Activated gamma-delta T cell treated with Interleukin-2 at 50 U/mL for 16 hours (primary cell): ENCODE measurements around the gene OPTC.
A peak's percentile ranks its signal among the peaks of the same experiment; 100 is the strongest.

Experiments used
- DNase-seq: peaks from one replicate; pipeline ENCODE4 v3.0.0-alpha.2; 2020

The OPTC gene

DNA sequence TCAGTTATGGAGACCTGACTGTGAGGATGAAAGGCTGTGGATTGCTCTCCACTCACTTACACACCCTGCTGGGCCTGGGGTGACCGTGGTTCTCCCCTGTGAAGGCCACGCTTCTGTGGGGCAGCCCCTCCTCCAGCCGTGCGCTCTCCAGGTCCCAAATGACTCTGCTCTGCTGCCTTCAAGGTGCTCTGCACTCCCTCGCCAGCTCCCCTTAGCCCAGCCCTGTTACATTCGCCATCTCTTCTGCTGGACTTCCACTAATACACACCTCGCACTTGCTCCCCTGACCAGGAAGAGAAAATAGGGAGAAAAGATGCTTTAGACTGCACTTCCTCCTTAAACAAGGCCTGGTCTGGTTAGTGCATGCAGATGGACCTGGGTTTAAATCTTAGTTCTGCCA lies 24.6 kb downstream of the OPTC start:
- no peak for DNase-seq

DNA sequence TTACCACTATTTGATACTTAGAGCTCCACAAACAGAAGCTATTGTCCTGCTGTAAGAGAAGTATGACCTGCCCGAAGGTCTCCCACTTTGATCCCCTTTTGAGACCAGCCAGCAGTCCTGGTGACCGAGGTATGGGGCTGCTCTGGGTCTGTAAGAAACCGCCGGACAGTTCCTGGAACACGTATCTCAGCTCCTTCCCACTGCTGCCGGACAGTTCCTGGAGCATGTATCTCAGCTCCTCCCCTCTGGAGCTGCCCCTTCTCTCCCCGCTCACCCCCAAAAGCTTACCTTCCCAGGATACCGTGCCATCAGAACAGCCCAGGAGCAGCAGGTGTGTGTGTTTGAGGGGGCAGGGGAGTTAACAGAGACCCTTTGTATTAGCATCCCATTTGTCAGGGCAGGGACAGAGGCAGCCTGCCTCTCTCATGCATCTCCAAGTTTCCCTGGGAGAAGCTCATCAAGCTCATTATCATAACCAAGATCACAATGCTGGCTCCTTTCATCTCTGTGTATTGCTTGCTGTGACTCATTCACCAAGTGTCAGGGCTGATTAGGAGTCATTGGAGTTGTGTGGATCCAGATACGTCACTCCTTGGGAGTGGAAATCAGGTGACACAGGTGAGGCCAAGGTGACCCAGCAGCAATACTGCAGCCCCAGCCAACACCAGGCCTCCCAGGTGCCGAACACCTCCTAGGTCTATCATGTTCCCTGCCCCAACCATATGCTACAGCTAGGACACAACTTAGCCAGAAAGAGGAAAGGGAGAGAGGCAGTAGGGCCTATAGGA lies 25.3 kb downstream of the OPTC start:
- DNase-seq: no peak

DNA sequence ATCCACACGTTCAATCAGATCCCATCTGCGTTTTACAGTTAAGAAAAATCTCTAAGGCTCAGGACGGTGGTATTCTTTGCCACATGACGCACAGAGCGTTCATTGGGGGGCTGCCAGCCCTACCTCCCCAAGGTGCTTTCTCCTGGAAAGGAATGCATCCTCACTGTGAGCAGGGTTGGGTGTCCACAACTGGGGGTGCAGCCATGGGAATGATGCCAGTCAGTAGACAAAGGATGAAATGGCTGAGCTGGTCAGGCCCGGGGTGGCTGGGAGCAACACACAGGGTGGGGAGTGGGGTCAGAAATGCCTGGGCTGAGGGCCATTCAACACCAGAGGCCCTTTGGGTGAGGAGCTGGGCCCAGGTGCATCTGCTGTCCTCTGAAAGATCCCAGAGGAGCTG lies 25.9 kb downstream of the OPTC start:
- DNase-seq: no peak

DNA sequence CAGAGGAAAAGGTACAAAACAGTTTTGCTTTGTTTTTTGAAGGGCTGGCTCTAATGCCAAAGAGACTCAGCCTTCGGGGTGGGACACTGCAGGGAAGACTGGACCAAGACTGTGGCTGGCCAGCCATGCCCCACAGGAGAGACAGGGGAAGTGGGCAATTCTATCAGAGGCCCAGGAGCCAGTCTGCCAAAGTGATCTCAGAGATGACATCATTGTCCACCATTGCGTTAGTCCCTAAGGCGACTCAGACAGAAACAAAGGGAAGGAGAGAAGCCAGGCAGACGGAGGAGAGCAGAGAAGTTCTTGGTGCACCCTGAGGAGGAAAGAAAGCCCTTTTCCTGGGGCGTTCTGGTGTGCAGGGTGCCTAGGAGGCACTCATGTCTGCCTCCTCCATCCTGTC lies 26.4 kb downstream of the OPTC start:
- no peak for DNase-seq

DNA sequence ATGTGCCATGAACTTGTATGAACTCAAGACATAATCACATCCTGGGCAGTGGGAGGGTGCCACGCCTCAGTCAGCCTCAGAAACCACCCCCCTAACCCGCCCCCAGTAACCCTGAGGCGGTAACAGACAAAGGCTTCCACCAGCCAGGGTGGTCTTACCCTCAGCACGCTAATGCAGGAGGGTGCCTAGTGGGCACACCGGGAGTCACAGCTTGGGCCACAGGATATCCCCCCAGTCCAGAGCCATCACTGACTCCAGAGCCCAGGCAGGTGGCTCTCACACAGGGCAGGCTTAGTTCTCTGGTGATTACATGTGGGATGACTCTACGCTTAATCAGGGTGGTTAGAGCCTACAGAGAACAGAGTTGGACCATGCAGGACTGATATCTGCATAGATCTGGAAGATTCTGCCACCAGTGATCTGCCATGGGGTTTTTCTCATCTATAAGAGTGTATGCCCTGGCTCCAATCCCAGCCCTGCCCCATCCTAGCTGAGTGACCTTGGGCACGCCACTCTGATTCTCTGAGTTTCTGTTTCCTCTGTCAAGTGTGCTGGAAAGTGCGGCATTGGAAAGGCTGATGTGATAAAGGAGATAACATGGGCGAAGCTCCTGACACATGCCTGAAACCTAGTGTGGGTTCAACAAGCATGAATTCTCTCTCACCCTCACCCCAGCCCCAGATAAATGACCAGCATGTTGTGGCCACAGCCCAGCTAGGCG lies 27.3 kb downstream of the OPTC start:
- no peak for DNase-seq

DNA sequence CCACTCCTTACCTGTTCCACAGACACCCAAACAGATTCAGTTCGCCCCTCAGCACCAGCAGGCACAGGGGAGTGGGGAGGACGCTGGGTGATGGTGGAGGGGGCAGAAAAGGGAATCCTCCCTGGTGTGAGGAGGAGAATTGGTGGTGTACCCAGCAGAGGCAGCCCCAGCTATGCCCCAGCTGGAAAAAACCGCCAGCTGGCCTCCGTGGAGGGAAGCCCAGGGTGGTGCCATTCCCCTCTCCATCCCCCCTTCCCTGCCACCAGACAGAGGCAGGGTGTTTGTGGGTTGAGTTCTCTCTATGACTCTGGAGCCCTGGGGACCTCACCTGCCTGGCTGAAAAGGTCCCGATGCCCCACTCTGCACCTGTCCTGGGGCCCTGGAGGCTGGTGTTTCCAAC lies 27.9 kb downstream of the OPTC start:
- DNase-seq: no peak

DNA sequence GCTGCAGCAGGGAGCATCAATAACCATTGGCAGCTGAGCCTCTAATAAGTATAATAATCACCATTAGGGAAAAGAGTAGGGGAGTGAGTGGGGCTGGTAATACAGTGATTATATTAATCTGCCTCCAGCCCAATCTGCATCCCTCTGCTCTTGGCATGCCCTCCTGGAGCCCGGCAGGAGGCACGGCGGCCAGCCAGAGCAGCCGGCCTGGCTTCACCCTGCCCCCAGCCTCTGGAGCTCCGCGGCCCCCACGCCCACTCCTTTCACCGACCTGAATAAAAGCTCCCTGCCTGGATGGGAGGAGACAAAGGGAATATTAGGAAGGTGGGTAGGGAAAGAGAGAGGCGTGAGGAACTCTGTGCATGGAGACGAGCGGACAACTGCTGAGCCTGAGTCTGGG lies 28.3 kb downstream of the OPTC start:
- no peak for DNase-seq

DNA sequence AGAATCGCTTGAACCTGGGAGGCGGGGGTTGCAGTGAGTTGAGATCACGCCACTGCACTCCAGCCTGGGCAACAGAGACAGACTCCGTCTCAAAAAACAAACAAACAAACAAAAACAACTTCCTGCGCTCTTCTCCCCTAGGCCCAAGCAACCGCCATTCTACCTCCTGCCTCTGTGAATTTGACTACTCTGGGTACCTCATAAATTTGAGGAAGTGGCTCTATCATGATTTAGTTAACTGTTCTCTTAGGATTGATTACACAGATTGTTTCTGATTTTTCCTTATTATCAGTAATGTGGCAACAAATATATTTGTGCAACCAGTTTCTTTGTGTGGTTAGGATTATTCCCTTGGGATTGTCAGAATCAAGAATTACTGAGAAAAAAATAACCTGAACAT lies 29.7 kb downstream of the OPTC start:
- no peak for DNase-seq

DNA sequence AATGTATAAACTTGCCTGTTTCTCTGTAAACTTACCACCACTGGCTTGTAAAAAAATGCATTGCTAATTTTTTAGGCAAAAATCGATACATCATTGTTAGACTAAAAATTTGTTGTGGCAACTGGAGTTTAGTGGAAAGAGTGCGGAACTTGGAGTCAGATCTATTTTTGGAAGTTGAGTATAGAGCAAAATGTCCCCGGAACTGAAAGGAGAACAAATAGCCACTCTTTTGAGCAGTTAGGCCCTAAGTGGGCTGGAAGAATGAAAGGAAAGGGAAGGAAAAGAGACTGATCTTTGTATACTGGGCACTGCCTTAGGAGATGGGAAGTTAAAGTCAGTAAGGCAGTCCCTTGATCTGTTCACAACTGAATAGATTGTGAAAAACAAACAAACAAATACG lies 30.2 kb downstream of the OPTC start:
- no peak for DNase-seq

DNA sequence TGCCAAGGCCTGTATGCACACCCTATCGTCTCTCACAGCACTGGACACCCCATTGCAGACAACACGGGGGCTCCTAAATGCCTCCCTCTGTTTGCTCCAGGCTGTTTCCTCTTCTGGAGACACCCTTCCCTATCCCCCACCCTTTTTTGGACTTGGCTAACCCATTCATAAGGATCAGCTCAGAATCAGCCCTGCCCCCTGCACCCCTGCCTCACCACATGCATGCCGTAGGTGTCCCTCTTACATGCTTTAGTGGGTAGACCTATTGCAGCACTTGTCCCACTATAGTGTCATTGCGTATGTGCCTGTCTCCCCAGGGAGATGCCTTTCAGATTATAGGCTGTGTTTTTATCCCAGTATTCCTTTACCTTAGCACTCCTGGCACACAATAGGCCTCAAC lies 30.9 kb downstream of the OPTC start:
- DNase-seq: no peak

DNA sequence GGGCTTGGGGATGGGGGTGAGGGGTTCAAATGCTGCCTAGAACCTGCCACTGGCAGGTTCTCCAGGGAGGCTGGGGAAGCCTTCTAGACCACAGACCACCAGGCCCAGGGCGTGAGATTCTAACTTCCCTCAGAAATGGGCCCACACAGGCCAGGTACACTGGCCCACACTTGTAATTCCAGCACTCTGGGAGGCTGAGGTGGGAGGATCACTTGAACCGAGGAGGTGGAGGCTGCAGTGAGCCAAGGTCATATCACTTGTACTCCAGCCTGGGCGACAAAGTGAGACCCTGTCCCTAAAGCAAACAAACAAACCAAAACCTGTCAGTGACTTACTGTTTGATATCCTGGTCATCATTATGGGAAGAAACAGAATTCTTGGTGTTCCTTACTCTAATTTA lies 31.7 kb downstream of the OPTC start:
- DNase-seq: no peak

DNA sequence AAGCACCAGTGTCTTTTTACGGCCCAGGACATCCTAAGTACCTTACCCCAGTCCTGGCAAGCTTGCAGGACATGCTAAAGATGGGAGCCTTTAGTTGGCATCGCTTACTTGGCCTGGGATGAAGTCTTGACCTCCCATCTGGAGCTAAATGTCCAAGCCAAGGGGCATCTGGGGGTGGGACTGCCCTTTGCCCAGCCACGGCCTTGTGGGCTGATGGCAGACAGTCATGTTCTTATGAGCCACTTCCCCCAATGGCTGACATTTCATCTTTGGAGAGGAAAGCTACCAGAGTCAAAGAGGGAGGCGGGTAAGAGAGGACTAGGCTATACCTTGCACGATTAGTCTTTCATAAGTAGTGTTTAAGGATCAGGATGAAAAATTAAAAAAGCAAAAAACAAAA lies 32.2 kb downstream of the OPTC start:
- DNase-seq: no peak

DNA sequence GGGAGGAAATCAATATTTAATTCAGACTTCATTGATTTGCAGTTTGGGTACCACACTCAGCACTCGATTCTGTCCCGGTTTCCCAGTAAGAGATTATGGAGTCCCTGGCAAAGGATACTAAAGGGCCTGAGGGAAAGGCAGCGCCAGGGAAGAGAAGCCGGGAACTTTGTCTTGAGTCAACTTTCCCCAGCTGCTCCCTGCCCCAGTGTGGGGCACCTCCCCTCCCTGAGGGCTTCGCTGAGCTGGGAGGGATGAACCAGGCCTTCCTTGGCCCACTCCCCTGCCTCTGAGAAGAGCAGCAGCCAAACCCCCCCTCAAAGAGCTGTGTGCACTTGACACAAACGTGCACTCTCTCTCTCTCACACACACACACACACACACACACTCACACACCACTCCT lies 32.6 kb downstream of the OPTC start:
- DNase-seq: no peak

DNA sequence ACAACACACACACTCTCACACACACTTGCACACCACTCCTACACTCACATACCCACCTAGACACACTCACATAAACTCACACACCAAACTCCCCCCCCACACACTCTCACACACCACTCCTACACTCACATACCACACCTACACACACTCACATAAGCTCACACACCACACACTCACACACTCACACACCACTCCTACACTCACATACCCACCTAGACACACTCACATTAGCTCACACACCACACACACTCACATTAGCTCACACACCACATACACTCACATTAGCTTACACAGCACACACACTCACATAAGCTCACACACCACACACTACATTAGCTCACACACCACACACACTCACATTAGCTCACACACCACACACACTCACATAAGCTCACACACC lies 33.1 kb downstream of the OPTC start:
- DNase-seq: no peak

DNA sequence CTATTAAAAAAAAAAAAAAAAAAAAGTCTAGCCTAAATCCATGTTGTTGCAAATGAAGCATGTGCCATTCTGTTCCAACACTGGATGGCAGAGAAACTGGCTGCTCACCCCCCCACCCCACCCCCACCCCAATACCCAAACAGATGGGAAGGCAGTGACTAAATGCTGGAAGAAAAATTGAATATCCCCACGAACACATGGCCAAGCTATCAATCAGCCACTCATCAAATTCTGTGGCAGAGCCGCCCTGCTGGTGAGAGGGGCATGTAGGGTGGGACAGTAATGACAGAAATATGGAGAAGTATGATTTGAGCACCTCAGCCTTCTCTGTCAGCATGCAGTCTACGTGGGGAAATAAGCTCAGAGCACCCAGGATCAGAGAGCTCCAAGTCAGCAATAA lies 34.1 kb downstream of the OPTC start:
- DNase-seq: no peak

DNA sequence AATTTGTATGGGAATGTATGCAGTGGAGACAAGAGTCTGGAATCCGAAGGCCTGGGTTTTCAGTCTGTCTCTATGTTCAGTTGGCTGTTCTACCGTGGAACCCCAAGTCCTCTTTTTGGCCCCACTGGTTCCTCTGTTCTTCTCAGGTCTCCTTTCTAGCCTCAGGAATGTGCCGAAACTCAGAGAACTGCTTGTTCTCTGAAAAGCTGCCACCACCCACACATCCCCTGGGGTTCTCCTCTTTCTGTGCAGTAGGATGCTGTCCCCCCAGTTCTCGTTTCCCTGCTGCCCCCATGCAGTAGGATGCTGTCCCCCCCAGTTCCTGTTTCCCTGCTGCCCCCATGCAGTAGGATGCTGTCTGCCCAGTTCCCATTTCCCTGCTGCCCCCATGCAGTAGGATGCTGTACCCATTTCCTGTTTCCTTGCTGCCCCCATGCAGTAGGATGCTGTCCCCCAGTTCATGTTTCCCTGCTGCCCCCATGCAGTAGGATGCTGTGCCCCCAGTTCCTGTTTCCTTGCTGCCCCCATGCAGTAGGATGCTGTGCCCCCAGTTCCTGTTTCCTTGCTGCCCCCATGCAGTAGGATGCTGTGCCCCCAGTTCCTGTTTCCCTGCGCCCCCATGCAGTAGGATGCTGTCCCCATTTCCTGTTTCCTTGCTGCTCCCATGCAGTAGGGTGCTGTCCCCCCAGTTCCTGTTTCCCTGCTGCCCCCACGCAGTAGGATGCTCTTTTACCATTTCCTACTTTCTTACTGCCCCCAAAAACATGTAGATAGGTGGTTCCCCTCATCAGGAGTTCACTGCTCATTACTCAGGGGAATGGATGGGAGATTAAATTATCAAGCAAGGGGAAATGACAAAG lies 35.3 kb downstream of the OPTC start:
- no peak for DNase-seq

DNA sequence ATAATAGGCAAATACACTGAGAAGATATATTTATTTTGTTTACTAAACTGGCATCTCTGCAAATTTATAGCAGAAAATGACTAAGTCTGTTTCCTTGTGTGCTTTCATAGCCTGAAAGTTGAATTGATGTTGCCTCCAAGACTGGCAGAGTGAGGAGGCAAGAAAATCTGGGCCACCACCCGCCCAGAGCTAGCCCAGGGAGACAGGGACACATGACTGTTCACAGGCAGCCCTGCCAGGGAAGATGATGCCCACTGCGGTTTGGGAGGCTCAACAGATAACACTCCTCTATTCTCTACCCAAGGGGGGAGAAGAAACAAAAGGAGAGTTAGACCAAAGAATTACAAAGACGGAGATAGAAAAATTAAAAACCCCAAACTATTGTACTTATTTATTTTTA lies 37.1 kb downstream of the OPTC start:
- no peak for DNase-seq

DNA sequence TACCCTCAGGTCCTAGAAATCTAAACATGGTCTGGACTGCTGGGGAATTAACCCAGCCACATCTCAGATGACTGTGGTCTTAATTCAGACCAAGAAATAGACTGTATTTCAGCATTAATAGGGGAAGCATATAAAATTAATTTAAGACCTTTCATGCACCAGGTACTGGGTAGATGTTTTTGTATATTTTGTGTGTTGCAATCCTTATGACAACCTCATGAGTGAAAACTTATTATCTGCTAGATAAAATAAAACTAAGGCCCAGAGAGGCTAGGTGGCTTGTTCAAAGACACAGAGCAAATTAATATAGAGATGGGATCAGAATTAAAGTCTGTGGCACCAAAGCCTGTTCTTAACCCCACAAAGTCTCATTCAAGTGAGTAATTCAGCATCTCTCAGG lies 40.1 kb downstream of the OPTC start:
- DNase-seq: no peak

DNA sequence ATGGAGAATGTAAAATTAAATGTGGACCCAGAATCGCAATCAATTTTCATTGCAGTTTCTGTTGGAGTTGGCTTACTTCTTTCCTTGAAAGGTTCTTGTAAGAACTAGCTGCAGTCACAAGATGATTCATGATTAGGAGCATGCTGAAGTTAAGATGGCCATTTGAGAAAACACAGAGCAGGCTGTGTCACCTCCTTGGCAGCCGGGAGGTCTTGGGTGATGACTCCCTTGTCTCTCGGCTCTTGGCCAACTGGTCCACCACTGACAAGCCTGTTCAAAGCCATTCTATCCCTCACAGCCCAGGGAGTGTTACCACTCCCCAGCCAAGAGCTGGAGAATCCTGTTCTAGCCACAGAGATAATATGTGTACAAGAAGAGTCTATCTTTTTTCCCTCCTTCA lies 40.6 kb downstream of the OPTC start:
- no peak for DNase-seq

DNA sequence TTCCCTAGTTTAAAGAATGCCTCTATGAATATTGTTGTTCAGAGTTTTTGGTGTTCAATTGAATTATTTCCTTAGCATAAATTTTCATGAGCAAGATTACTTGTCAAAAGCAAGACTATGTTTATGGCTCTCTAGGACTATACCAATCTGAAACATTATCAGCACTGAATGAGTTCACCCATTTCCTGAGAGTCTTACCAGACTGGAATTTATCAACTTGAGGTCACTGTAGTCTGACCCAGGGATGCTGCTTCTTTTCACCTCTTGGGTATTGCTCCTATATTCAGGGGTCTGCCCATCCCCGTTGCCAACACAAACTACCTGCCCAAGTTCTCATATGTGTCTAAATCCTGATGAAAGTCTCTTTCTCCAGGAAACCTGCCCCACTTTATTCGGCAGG lies 42.6 kb downstream of the OPTC start:
- DNase-seq: no peak

DNA sequence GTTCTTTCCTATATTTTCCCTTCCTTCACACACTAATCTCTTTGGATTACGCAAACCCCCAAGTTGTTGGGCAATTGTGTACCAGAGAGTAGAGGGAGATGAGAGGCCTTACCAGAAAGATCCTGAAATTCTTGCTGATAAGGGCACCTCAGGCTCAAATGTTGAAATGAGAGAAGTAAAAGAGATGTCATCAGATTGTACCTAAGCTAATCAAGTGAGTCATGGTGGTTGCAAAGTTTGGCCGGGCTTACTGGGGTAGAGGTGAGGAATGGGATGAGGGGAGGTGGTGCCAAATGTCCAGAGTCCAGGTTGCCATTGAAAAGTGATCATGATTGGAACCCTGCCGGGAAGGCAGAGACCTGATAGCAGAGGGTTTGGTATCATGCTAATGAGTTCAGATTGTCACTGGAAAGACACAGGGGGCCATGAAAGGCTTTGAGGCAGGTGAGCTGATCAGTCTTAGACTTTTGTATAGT lies 43.1 kb downstream of the OPTC start:
- no peak for DNase-seq

DNA sequence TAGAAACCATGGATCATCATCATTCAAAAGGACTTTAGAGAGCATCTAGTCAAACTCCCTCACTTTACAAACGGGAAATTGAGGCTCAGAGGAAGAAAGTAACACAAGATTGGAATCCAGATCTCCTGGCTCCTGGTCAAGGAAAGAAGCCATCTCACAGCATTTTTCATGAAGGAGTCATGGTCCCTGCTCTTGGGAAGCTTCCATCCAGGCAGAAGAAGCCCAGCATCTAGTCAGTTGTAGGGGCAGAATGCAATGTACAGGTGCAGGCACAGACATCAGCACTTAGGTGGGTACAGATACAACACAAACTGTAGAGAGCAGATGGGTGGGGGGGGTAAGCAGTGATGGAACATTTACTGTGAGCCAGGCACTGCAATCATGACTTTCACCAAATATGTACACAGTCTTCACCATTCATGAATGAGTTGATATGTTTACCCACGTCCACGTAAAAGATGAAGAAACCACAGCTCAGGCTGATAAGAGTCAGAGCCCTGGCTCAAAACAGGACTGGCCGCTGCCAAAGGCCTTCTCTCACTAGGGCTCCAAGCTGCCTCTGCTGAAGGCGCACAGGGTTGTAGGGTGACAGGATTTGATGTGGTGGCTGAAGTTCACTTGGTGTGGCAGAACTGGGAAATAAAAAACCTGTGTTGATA lies 44.0 kb downstream of the OPTC start:
- peak; percentile 22 for DNase-seq

DNA sequence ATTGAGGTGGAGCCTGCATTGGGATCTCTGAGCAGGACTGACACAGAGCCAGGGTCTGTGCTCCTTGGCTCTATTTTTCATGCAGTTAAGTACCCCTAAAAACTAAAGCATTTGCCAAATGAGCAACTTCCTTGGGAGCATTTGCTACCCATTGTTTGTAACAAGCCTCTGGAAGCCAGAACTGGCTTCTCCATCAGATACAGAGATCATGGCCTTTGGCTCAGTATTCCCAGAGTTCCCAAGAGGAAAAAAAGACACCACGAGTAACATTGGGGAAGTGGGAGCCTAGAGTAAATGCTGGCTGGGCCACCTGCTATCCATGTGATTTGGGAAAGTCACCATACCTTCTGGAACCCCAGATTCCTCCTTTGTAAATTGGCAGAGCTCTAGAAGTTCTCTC lies 44.8 kb downstream of the OPTC start:
- DNase-seq: no peak
